ENCODE data around the gene MAST4. TPM values are rescaled to one million over a fixed set of nuclear protein-coding genes. Genes with fewer than 3 reads are reported as not detected.

The MAST4 gene
- total RNA-seq, 1 donor from 2014 or later: 56.9 TPM

GRCh38 chr5:66565878-66566277, 30.3 kb upstream of the MAST4 start:
- Histone ChIP-seq H3K27ac (no peak overlapping the region), H3K4me1 (no peaks in the 10 kb centered on the region), H3K9me3 (no peaks in the 10 kb centered on the region), H3K4me3 (no peak overlapping the region), H3K36me3 (no peaks in the 10 kb centered on the region), H3K27me3 (ENCODE audit: low read depth) (no peaks in the 10 kb centered on the region)
- DNase-seq: no peak
- no peak for TF ChIP-seq CTCF (IDR thresholded peaks at IDR 0.05)
- ATAC-seq: no peak
- intact Hi-C loops (cut with DNase I): no loop called here

GRCh38 chr5:66567474-66567873, 28.7 kb upstream of the MAST4 start:
- ATAC-seq: no peak
- intact Hi-C loops (cut with DNase I): no loop called here

GRCh38 chr5:66570201-66570600, 26.0 kb upstream of the MAST4 start:
- no peaks in the 10 kb centered on the region for H3K27me3 ChIP-seq (ENCODE audit: low read depth)
- H3K4me1 ChIP-seq: no peaks in the 10 kb centered on the region
- no peaks in the 10 kb centered on the region for H3K9me3 ChIP-seq
- DNase-seq: no peak
- ATAC-seq: no peak
- no peak overlapping the region for H3K27ac ChIP-seq
- H3K36me3 ChIP-seq: no peaks in the 10 kb centered on the region
- intact Hi-C loops (cut with DNase I): no loop called here
- H3K4me3 ChIP-seq: no peak overlapping the region
- no peak for TF ChIP-seq CTCF (IDR thresholded peaks at IDR 0.05)

More at GRCh38 chr5:66567474-66567873, 28.7 kb upstream of the MAST4 start:
- Histone ChIP-seq H3K4me1 (no peaks in the 10 kb centered on the region), H3K27ac (no peak overlapping the region), H3K4me3 (no peak overlapping the region), H3K36me3 (no peaks in the 10 kb centered on the region), H3K9me3 (no peaks in the 10 kb centered on the region), H3K27me3 (ENCODE audit: low read depth) (no peaks in the 10 kb centered on the region)
- no peak for TF ChIP-seq CTCF (IDR thresholded peaks at IDR 0.05)
- no peak for DNase-seq

- TF ChIP-seq CTCF (IDR thresholded peaks at IDR 0.05): no peak
- ATAC-seq (no peak), DNase-seq (no peak)
- Histone ChIP-seq H3K27ac (no peak overlapping the region), H3K4me3 (no peak overlapping the region), H3K9me3 (no peaks in the 10 kb centered on the region), H3K27me3 (ENCODE audit: low read depth) (no peaks in the 10 kb centered on the region), H3K36me3 (no peaks in the 10 kb centered on the region), H3K4me1 (no peaks in the 10 kb centered on the region)
- intact Hi-C loops (cut with DNase I): no loop called here
Measured at GRCh38 chr5:66573733-66574132, 22.5 kb upstream of the MAST4 start.

GRCh38 chr5:66582499-66583165, 13.6 kb upstream of the MAST4 start:
- TF ChIP-seq CTCF (IDR thresholded peaks at IDR 0.05): no peak
- Histone ChIP-seq H3K4me1 (no peaks in the 10 kb centered on the region), H3K27ac (no peak overlapping the region), H3K27me3 (ENCODE audit: low read depth) (no peaks in the 10 kb centered on the region), H3K9me3 (no peaks in the 10 kb centered on the region), H3K36me3 (no peaks in the 10 kb centered on the region), H3K4me3 (no peak overlapping the region)
- intact Hi-C loops (cut with DNase I): no loop called here
- no peak for DNase-seq
- no peak for ATAC-seq
